Trophoblast cell (in vitro differentiated cells and primary cell): ENCODE results near the gene MCTP1.

Source experiments
- DNase-seq, 2 donors: peaks; one replicate each; pipeline ENCODE4 v3.0.0-alpha.2; 2016
- H2AFZ ChIP-seq: 2 replicates; pipeline ENCODE4 v1.6.1; 2013; ENCODE audit warnings: low read length, moderate library complexity, mild to moderate bottlenecking; ENCODE audit not compliant: insufficient read depth, poor library complexity
- H2AK5ac ChIP-seq: 2 replicates; pipeline ENCODE4 v1.6.1; 2013; ENCODE audit warnings: mild to moderate bottlenecking, low read length
- H2BK120ac ChIP-seq: 2 replicates; pipeline ENCODE4 v1.6.1; 2013; ENCODE audit warnings: low read length, mild to moderate bottlenecking, moderate library complexity; ENCODE audit not compliant: insufficient read depth, poor library complexity
- H2BK12ac ChIP-seq: 2 replicates; pipeline ENCODE4 v1.6.1; 2013; ENCODE audit warnings: mild to moderate bottlenecking, low read length, moderate library complexity
- H2BK5ac ChIP-seq: 2 replicates; pipeline ENCODE4 v1.6.1; 2013; ENCODE audit warnings: low read length, low read depth, moderate library complexity, mild to moderate bottlenecking; ENCODE audit not compliant: poor library complexity
- H3K14ac ChIP-seq: 2 replicates; pipeline ENCODE4 v1.6.1; 2013; ENCODE audit warnings: mild to moderate bottlenecking, low read length
- H3K18ac ChIP-seq: 2 replicates; pipeline ENCODE4 v1.6.1; 2013; ENCODE audit warnings: mild to moderate bottlenecking, low read length
- H3K23ac ChIP-seq: 2 replicates; pipeline ENCODE4 v1.6.1; 2013; ENCODE audit warnings: low read length
- H3K27ac ChIP-seq: 2 replicates; pipeline ENCODE4 v1.5.1; 2013; ENCODE audit warnings: low read depth, mild to moderate bottlenecking, inconsistent platforms, low read length, moderate library complexity
- H3K27me3 ChIP-seq: 2 replicates; pipeline ENCODE4 v1.6.1; 2013; ENCODE audit warnings: inconsistent platforms, mild to moderate bottlenecking, low read length, moderate library complexity; ENCODE audit not compliant: insufficient read depth
- H3K36me3 ChIP-seq, 2 experiments: 1 replicate in 1 of 2; 2 replicates in 1 of 2; pipeline ENCODE4 v1.6.1; 2013; ENCODE audit warnings: low read length in 2 of 2, mild to moderate bottlenecking in 2 of 2, moderate library complexity in 1 of 2; ENCODE audit not compliant: insufficient read depth in 2 of 2, control insufficient read depth in 1 of 2
- H3K4ac ChIP-seq: 2 replicates; pipeline ENCODE4 v1.6.1; 2013; ENCODE audit warnings: low read depth, mild to moderate bottlenecking, low read length, moderate library complexity
- H3K4me1 ChIP-seq, 2 experiments: 1 replicate in 1 of 2; 2 replicates in 1 of 2; pipeline ENCODE4 v1.6.1; 2013; ENCODE audit warnings: low read length in 2 of 2, mild to moderate bottlenecking in 2 of 2, moderate library complexity in 1 of 2; ENCODE audit not compliant: insufficient read depth in 2 of 2, control insufficient read depth in 1 of 2
- H3K4me2 ChIP-seq: 2 replicates; pipeline ENCODE4 v1.6.1; 2013; ENCODE audit warnings: inconsistent platforms, mild to moderate bottlenecking, low read length, moderate library complexity
- H3K4me3 ChIP-seq: 2 replicates; pipeline ENCODE4 v1.5.1; 2013; ENCODE audit warnings: mild to moderate bottlenecking, low read depth, low read length, inconsistent platforms
- H3K79me1 ChIP-seq: one replicate; pipeline ENCODE4 v1.6.1; 2013; ENCODE audit warnings: low read length
- H3K79me2 ChIP-seq: 2 replicates; pipeline ENCODE4 v1.6.1; 2013; ENCODE audit warnings: low read length, mild to moderate bottlenecking; ENCODE audit not compliant: control insufficient read depth, insufficient read depth, poor library complexity
- H3K9ac ChIP-seq: 2 replicates; pipeline ENCODE4 v1.6.1; 2013; ENCODE audit warnings: mild to moderate bottlenecking, low read length
- H3K9me3 ChIP-seq: 2 replicates; pipeline ENCODE4 v1.6.1; 2013; ENCODE audit warnings: low read depth, mild to moderate bottlenecking, control low read depth, inconsistent platforms, low read length; ENCODE audit not compliant: insufficient read depth
- H4K12ac ChIP-seq: 2 replicates; pipeline ENCODE4 v1.6.1; 2013; ENCODE audit warnings: low read depth, mild to moderate bottlenecking, low read length, moderate library complexity
- H4K8ac ChIP-seq: 2 replicates; pipeline ENCODE4 v1.6.1; 2013; ENCODE audit warnings: low read depth, mild to moderate bottlenecking, low read length, moderate library complexity
- H4K91ac ChIP-seq: one replicate; pipeline ENCODE4 v1.6.1; 2013; ENCODE audit warnings: low read depth, mild to moderate bottlenecking, low read length, moderate library complexity
- WGBS: extraction: QIAGEN DNeasy Blood & Tissue Kit; methylation state at CpG from one replicate; pipeline ENCODE4 v1.1.7; 2013; ENCODE audit warnings: missing lambda C conversion rate; ENCODE audit not compliant: insufficient read length, insufficient coverage; ENCODE audit errors: extremely low coverage; 5-methylcytosine and 5-hydroxymethylcytosine counted together

Gene MCTP1

GRCh38 chr5:95090774-95091173 is 194.1 kb downstream of the MCTP1 start:
- H3K79me2 ChIP-seq = no peaks in the 10 kb centered on the region

GRCh38 chr5:95087816-95088317 is 197.0 kb downstream of the MCTP1 start:
- Histone ChIP-seq H3K79me1 (no peaks in the 10 kb centered on the region), H3K4me2 (no peak overlapping the region), H3K27ac (no peak overlapping the region), H3K79me2 (no peaks in the 10 kb centered on the region), H4K8ac (no peak overlapping the region), H2AK5ac (no peak overlapping the region), H2BK12ac (no peak overlapping the region), H2AFZ (no peak overlapping the region), H3K4ac (no peak overlapping the region), H3K9ac (no peak overlapping the region), H3K9me3 (no peaks in the 10 kb centered on the region), H3K23ac (no peak overlapping the region), H2BK120ac (no peak overlapping the region), H3K4me1 (no peaks in the 10 kb centered on the region), H3K4me3 (no peak overlapping the region), H4K12ac (no peak overlapping the region), H2BK5ac (no peak overlapping the region), H3K14ac (no peak overlapping the region), H3K18ac (no peak overlapping the region), H4K91ac (no peak overlapping the region), H3K36me3 (no peaks in the 10 kb centered on the region), H3K27me3 (no peaks in the 10 kb centered on the region)
- DNase-seq = peak in 1 of 2 donors; percentile 15
- no CpG with 5 or more reads among the region's 7 CpGs for WGBS

More at GRCh38 chr5:95090774-95091173, 194.1 kb downstream of the MCTP1 start:
- no peak overlapping the region for H2BK12ac ChIP-seq
- no peak overlapping the region for H3K27ac ChIP-seq
- no peak overlapping the region for H4K91ac ChIP-seq
- H3K18ac ChIP-seq = no peak overlapping the region
- H3K36me3 ChIP-seq = no peaks in the 10 kb centered on the region
- no peak overlapping the region for H3K14ac ChIP-seq
- H3K27me3 ChIP-seq = no peaks in the 10 kb centered on the region
- H3K4me1 ChIP-seq = no peaks in the 10 kb centered on the region
- H2BK5ac ChIP-seq = no peak overlapping the region
- no peaks in the 10 kb centered on the region for H3K79me1 ChIP-seq
- H3K9me3 ChIP-seq = no peaks in the 10 kb centered on the region
- no peak for DNase-seq
- H3K4me2 ChIP-seq = no peak overlapping the region
- H2BK120ac ChIP-seq = no peak overlapping the region
- no peak overlapping the region for H4K8ac ChIP-seq
- no peak overlapping the region for H3K4ac ChIP-seq
- H2AFZ ChIP-seq = no peak overlapping the region
- no CpG with 5 or more reads among the region's 2 CpGs for WGBS
- H3K9ac ChIP-seq = no peak overlapping the region
- no peak overlapping the region for H2AK5ac ChIP-seq
- H4K12ac ChIP-seq = no peak overlapping the region
- H3K4me3 ChIP-seq = no peak overlapping the region
- H3K23ac ChIP-seq = no peak overlapping the region

DNA sequence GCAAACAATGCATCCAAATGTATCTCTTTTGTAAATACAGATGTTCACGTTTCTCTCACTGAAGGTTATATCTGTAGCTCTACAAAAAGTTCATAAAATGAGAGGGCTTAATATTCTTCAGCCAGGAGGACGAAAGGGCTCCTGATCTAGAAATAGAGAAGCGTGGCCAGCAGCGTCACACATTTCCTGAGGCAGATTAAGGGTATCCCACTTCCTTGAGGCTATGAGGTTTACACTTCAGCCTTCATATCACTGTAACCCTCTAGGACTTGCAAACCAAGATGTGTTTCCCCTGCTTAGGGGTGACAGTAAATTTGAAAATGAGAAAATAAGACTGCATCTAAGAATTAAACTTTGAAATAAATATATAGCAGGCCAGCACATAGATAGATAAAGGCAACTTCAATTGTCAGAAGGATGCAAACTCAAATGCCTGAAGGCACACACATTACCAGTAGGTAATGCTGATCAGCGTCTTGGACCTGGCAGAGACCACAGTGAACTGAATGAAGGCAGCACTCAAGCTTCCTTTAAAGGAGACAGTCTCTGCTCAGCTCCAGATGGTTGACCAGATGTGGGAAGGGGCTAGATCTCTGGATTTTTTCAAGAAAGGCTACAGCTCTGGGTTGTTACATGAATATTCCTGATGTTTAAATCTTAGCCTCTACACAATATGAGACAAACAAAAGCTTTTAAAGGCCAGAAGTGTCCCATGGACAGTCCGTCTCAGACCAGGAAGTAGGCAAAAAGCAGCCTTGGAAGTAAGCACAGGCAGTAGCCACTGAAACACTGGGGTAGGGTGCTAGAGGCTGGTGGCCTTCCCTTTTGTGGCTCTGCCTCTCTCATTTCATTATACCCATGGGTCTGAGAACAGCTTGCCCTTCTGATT is 197.7 kb downstream of the MCTP1 start:
- H3K14ac ChIP-seq = no peak overlapping the region
- H4K8ac ChIP-seq = no peak overlapping the region
- no peak overlapping the region for H2BK12ac ChIP-seq
- H2AK5ac ChIP-seq = no peak overlapping the region
- H2AFZ ChIP-seq = no peak overlapping the region
- H3K79me2 ChIP-seq = no peaks in the 10 kb centered on the region
- no peaks in the 10 kb centered on the region for H3K27me3 ChIP-seq
- H3K36me3 ChIP-seq = no peaks in the 10 kb centered on the region
- no peak overlapping the region for H3K18ac ChIP-seq
- DNase-seq = no peak
- H2BK120ac ChIP-seq = no peak overlapping the region
- no peak overlapping the region for H3K4ac ChIP-seq
- no peaks in the 10 kb centered on the region for H3K79me1 ChIP-seq
- no peak overlapping the region for H3K23ac ChIP-seq
- no peak overlapping the region for H4K91ac ChIP-seq
- no peaks in the 10 kb centered on the region for H3K9me3 ChIP-seq
- no peak overlapping the region for H3K27ac ChIP-seq
- no peak overlapping the region for H3K9ac ChIP-seq
- H2BK5ac ChIP-seq = no peak overlapping the region
- no peak overlapping the region for H4K12ac ChIP-seq
- H3K4me3 ChIP-seq = no peak overlapping the region
- WGBS = no CpG with 5 or more reads among the region's 6 CpGs
- no peaks in the 10 kb centered on the region for H3K4me1 ChIP-seq
- H3K4me2 ChIP-seq = no peak overlapping the region

- Histone ChIP-seq H2BK120ac (no peak overlapping the region), H4K12ac (no peak overlapping the region), H3K36me3 (no peaks in the 10 kb centered on the region), H3K23ac (no peak overlapping the region), H3K27me3 (no peaks in the 10 kb centered on the region), H3K79me1 (no peaks in the 10 kb centered on the region), H2AFZ (no peak overlapping the region), H3K27ac (no peak overlapping the region), H2BK12ac (no peak overlapping the region), H3K4me3 (no peak overlapping the region), H3K79me2 (no peaks in the 10 kb centered on the region), H3K9ac (no peak overlapping the region), H4K8ac (no peak overlapping the region), H3K18ac (no peak overlapping the region), H3K14ac (no peak overlapping the region), H2BK5ac (no peak overlapping the region), H3K4me2 (no peak overlapping the region), H3K4ac (no peak overlapping the region), H3K9me3 (no peaks in the 10 kb centered on the region), H2AK5ac (no peak overlapping the region), H4K91ac (no peak overlapping the region), H3K4me1 (no peaks in the 10 kb centered on the region)
- no peak for DNase-seq
These were observed 200.1 kb downstream of the MCTP1 start for GRCh38 chr5:95084757-95085156.
